Gastrocnemius medialis (tissue), 4 donors: ENCODE data around the gene DPYSL4. TPM values are rescaled to one million over a fixed set of nuclear protein-coding genes. Genes with fewer than 3 reads are reported as not detected.

Source experiments
- ATAC-seq, 2 donors: fragments of 150-250 bp; one replicate each; pipeline ENCODE4 v1.9.1; 2016
- DNase-seq, 2 donors: peaks; one replicate each; pipeline ENCODE4 v3.0.0-alpha.2; 2019
- H3K27ac ChIP-seq, 4 donors: fragments of 200-600 bp; sonication (generic); 1 replicate in 1 of 4; 2 replicates in 3 of 4; pipeline ENCODE4 v1.5.1; 2016 to 2018; ENCODE audit warnings: mild to moderate bottlenecking in 2 of 4, moderate library complexity in 1 of 4
- H3K27me3 ChIP-seq, 3 donors: fragments of 200-600 bp; sonication (generic) in 2 of 3; 1 replicate in 1 of 3; 2 replicates in 2 of 3; pipeline versions ENCODE4 v1.5.1 to v1.6.0; 2016 to 2019; ENCODE audit warnings: mild to moderate bottlenecking in 1 of 3, moderate library complexity in 1 of 3
- H3K36me3 ChIP-seq, 2 donors: fragments of 200-600 bp; sonication (generic) in 1 of 2; one replicate each; pipeline ENCODE4 v1.5.1; 2017 to 2018
- H3K4me1 ChIP-seq, 2 donors: fragments of 200-600 bp; sonication (generic) in 1 of 2; one replicate each; pipeline ENCODE4 v1.5.1; 2016 to 2017; ENCODE audit warnings: mild to moderate bottlenecking in 2 of 2
- H3K4me3 ChIP-seq, 4 donors: fragments of 200-600 bp; sonication (generic) in 3 of 4; 1 replicate in 1 of 4; 2 replicates in 3 of 4; pipeline ENCODE4 v1.5.1; 2016 to 2019; ENCODE audit warnings: mild to moderate bottlenecking in 2 of 4
- H3K9me3 ChIP-seq, 3 donors: fragments of 200-600 bp; sonication (generic) in 2 of 3; 1 replicate in 1 of 3; 2 replicates in 2 of 3; pipeline ENCODE4 v1.5.1; 2016 to 2019
- CTCF ChIP-seq, 5 experiments: fragments of 450-650 bp in 3 of 5; fragments of 200-600 bp in 2 of 5; sonication (generic) in 2 of 5; IDR thresholded peaks in 4 of 5; conservative IDR thresholded peaks in 1 of 5; 1 replicate in 4 of 5; 2 replicates in 1 of 5; pipeline ENCODE4 v1.5.1; 2016 to 2019; ENCODE audit warnings: antibody characterized with exemption in 5 of 5, mild to moderate bottlenecking in 3 of 5, moderate library complexity in 3 of 5
- POLR2A ChIP-seq, 2 donors: fragments of 450-650 bp; IDR thresholded peaks; one replicate each; pipeline ENCODE4 v1.6.1; 2017; ENCODE audit warnings: antibody characterized with exemption in 2 of 2, mild to moderate bottlenecking in 2 of 2, moderate library complexity in 2 of 2
- in situ Hi-C, 4 donors: fragments of 200-750 bp; cut with MboI; loops; one replicate each; pipeline versions ENCODE4 v1.15.0 to v1.8.0; 2017; ENCODE audit warnings: low sequenced_read_pairs in 4 of 4
- intact Hi-C: fragments of 100-400 bp; cut with DNase I; formaldehyde crosslinking; loops from one replicate; pipeline ENCODE4 v1.15.1; 2023; ENCODE audit warnings: low total_unique reads
- total RNA-seq, 4 donors: library from RNA; depleted of rRNA; stranded (reverse); fragments of >200 nt; gene quantifications; one replicate each; pipeline versions ENCODE4 v1.1.0 to v1.2.3, GENCODE V29; 2016

DPYSL4 gene
- total RNA-seq, 4 donors from 2014 or later: 0.29 to 1.3 (median 0.46) TPM

- intact Hi-C loops: no loop called here
- DNase-seq: no peak
These were observed 49.4 kb downstream of the DPYSL4 start for GRCh38 chr10:132236161-132236560.

GRCh38 chr10:132236881-132237280 is 50.1 kb downstream of the DPYSL4 start:
- TF ChIP-seq CTCF (IDR thresholded peaks at IDR 0.05 in 4 of 5, conservative IDR thresholded peaks at IDR 0.05 in 1 of 5): no peak
- TF ChIP-seq POLR2A (IDR thresholded peaks at IDR 0.05): no peak
- intact Hi-C loops (no loop called here), in situ Hi-C loops (no loop called here)
- H3K4me1 ChIP-seq: no peaks in the 10 kb centered on the region
- DNase-seq (no peak), ATAC-seq (no peak)
- H3K27ac ChIP-seq: no peak overlapping the region
- peaks cover 0 to 5% (median 3%) of the 10 kb centered on the region in 3 donors for H3K27me3 ChIP-seq
- no peaks in the 10 kb centered on the region for H3K9me3 ChIP-seq
- H3K36me3 ChIP-seq: no peaks in the 10 kb centered on the region
- no peak overlapping the region for H3K4me3 ChIP-seq

More at GRCh38 chr10:132236161-132236560, 49.4 kb downstream of the DPYSL4 start:
- in situ Hi-C loops: no loop called here
- Histone ChIP-seq H3K4me1 (no peaks in the 10 kb centered on the region), H3K27ac (no peak overlapping the region), H3K4me3 (no peak overlapping the region), H3K9me3 (no peaks in the 10 kb centered on the region), H3K27me3 (peaks cover 0 to 3% (median under 1%) of the 10 kb centered on the region in 3 donors), H3K36me3 (no peaks in the 10 kb centered on the region)
- TF ChIP-seq POLR2A (IDR thresholded peaks at IDR 0.05) (no peak), CTCF (IDR thresholded peaks at IDR 0.05 in 4 of 5, conservative IDR thresholded peaks at IDR 0.05 in 1 of 5) (no peak)
- ATAC-seq: no peak

GRCh38 chr10:132237396-132237795 is 50.6 kb downstream of the DPYSL4 start:
- intact Hi-C loops: no loop called here
- Histone ChIP-seq H3K27ac (no peak overlapping the region), H3K36me3 (no peaks in the 10 kb centered on the region), H3K9me3 (no peaks in the 10 kb centered on the region), H3K27me3 (peaks cover 0 to 5% (median 3%) of the 10 kb centered on the region in 3 donors), H3K4me3 (no peak overlapping the region), H3K4me1 (no peaks in the 10 kb centered on the region)
- no peak for TF ChIP-seq CTCF (IDR thresholded peaks at IDR 0.05 in 4 of 5, conservative IDR thresholded peaks at IDR 0.05 in 1 of 5)
- no peak for TF ChIP-seq POLR2A (IDR thresholded peaks at IDR 0.05)
- in situ Hi-C loops: no loop called here
- no peak for ATAC-seq
- DNase-seq: no peak

- Histone ChIP-seq H3K4me1 (no peaks in the 10 kb centered on the region), H3K4me3 (no peak overlapping the region), H3K36me3 (no peaks in the 10 kb centered on the region), H3K27me3 (peaks cover 0 to 5% (median 3%) of the 10 kb centered on the region in 3 donors), H3K27ac (no peak overlapping the region), H3K9me3 (no peaks in the 10 kb centered on the region)
- intact Hi-C loops: no loop called here
- in situ Hi-C loops: no loop called here
- no peak for DNase-seq
- no peak for ATAC-seq
- TF ChIP-seq CTCF (IDR thresholded peaks at IDR 0.05 in 4 of 5, conservative IDR thresholded peaks at IDR 0.05 in 1 of 5) (no peak), POLR2A (IDR thresholded peaks at IDR 0.05) (no peak)
These were observed 51.1 kb downstream of the DPYSL4 start for GRCh38 chr10:132237871-132238270.
